Coronary artery (tissue), 2 donors: ENCODE data around the gene CDH4.

Experiments used
- DNase-seq: peaks from one replicate; pipeline ENCODE4 v3.0.0-alpha.2; 2017; ENCODE audit warnings: low spot score
- H3K27ac ChIP-seq, 2 donors: fragments of 200-600 bp; sonication (generic); one replicate each; pipeline ENCODE4 v1.5.1; 2016 to 2019
- H3K4me3 ChIP-seq: fragments of 200-600 bp; sonication (generic); 2 replicates; pipeline ENCODE4 v1.5.1; 2016; ENCODE audit warnings: mild to moderate bottlenecking, moderate library complexity
- CTCF ChIP-seq: fragments of 200-600 bp; sonication (generic); IDR thresholded peaks from one replicate; pipeline ENCODE4 v1.5.1; 2019; ENCODE audit warnings: antibody characterized with exemption

Gene CDH4

GRCh38 chr20:61370841-61371303, 118.8 kb downstream of the CDH4 start:
- Histone ChIP-seq H3K4me3 (no peak overlapping the region), H3K27ac (no peak overlapping the region)
- TF ChIP-seq CTCF = no peak
- DNase-seq = no peak

DNA sequence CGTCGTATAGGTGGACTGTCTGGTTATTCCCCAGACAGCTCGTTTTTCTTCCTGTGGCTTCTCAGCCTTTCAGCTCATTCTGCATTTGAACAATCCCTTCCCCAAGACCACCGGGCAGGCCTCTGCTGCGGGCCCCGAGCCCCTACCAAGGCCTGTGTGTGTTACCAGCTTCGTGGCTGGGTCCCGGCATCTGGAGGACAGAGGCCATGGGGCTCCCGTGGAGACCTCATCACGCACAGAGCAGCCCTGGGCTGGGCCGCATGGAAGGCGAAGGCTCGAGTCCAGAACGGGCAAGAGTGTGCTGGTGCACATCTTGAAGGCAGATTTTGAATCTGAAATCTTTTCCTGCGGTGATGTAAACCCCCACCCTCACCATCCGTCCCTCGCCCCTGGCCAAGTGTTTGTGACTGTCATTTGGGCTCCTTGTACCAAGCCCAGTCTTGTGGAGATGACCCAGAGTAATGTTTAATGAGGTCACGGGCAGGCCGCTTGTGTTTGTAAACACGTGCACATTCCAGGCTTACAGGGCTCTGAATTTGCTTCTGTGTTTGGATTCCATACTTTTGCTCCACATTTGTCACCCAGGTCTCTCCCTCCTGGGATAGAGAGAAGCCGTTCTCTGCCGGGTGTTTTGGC, 119.6 kb downstream of the CDH4 start:
- Histone ChIP-seq H3K27ac (no peak overlapping the region), H3K4me3 (no peak overlapping the region)
- DNase-seq = no peak
- no peak for TF ChIP-seq CTCF

DNA sequence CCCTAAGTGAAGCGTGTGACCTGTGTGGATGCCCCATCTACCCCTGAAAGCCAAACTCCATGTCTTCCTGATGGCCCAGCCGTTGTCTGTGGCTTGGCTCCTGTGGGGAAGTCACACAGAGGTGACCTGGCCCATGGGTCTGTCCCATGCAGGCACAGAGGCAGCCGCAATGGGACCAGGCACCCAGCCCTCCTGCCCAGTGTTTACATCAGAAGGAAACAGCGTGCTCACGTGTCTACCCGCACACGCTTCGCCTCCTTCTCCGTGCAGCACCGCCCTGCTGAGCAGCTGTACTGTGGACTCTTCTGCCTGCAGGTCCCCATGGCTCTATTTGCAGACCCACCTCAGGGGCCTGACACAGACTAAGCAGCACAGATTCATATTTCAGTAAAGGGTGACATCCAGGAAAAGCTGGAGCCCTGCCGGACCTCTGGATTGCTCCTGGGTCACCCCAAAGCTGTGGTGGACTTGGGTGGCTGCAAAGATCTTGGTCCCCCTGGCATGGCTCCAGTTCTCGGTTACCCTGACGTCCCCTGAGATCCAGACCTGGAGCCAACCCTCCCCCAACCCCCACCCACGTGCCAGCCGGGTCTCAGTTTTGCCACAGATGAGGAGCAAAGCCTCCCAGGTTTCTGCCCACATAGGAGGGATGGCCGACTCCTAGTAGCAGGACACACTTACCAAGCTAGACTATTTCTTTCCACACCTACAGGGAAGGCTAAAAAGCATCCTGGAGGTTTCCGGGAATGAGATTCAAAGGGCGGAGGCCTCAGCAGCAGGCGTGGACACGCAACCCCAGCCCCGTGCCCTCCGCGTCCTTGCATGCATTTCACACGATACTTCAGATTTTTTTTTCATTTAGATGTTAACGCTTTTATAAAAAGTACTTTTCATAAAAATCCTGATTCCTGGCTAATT, 120.3 kb downstream of the CDH4 start:
- no peak for TF ChIP-seq CTCF
- no peak for DNase-seq
- Histone ChIP-seq H3K27ac (no peak overlapping the region), H3K4me3 (no peak overlapping the region)

DNA sequence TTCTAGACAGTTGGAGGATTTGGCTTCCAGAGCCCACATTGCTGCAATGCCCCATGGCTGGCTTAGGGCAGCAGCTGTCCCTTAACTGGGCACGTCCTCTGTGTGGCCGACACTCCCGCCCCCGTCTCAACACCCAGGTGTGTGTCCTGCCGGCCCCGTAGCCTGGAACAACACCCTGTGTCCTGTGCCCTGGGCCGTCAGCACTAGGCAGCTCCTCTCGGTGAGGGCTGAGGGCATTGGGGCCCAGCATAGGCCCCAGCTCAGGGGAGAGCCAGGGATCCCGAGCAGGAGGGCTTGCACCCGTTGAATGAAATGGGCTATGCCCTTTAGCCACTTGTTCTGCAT, 121.0 kb downstream of the CDH4 start:
- DNase-seq = no peak
- H3K27ac ChIP-seq = no peak overlapping the region
- TF ChIP-seq CTCF = no peak
- H3K4me3 ChIP-seq = no peak overlapping the region

DNA sequence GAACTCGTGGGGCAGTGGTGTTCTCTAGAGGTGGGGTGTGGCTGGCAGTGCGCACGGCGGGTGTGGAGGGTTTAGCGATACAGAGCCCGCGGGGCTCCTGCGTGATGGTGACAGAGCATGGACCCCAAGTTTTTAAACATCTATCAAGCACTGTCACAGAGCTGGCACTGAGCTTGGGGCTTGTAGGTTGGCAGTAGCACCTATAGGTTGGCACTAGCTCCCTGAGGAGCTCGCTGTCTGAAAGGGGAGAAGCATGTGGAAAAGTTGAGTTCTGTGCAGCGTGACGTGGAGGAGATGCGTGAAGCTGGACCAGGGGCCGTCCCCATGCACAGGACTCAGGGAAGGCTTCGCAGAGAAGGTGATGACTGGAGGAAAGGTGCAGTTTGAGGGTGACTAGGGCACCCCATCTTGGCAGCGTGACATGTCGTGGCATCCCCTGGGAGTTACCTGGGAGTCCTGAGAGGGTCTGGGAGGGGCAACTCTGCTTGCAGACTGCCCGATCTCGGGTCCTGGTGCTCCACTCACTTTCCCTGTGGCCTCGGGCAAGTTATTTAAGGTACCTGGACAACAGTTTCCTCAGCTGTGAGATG, 122.0 kb downstream of the CDH4 start:
- Histone ChIP-seq H3K4me3 (no peak overlapping the region), H3K27ac (no peak overlapping the region)
- TF ChIP-seq CTCF = no peak
- DNase-seq = no peak

DNA sequence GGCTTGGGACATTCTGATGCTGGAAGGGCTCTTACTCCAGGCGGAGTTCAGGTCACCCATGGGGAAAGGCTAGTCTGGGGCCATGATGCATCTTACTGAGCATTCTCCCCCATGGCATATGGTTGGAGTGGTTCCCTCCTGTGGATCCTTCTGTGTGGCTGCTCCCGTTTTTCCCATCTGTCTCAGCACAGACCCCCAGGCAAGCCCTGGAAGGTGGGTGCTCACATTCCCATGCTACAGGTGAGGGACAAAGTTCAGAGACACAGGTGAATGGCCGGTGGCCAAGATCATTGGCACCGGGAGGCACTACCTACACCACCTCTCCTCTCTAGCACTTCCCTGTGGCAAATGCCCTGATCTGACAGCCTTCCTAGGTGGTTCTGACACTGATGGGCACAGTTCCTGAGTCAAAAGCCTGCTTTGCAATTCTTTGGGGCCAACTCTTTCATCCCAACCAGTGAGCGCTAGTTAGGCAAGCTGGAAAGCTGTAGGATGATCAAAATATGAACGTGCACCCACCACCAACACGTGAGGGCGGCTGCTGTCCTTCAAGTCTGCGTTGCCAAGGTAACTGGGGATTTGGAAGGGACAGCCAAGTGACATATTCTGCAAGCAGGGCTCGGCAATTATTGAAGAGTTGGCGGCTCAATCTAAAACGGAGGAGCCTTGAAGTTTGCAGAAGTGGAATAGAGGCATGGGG, 124.6 kb downstream of the CDH4 start:
- Histone ChIP-seq H3K4me3 (no peak overlapping the region), H3K27ac (no peak overlapping the region)
- no peak for DNase-seq
- TF ChIP-seq CTCF = no peak
